ENCODE results near the gene GALNT17.

Gene GALNT17

GRCh38 chr7:71665716-71666115, 533.8 kb downstream of the GALNT17 start (continued):
- TF ChIP-seq, protein P1, sequence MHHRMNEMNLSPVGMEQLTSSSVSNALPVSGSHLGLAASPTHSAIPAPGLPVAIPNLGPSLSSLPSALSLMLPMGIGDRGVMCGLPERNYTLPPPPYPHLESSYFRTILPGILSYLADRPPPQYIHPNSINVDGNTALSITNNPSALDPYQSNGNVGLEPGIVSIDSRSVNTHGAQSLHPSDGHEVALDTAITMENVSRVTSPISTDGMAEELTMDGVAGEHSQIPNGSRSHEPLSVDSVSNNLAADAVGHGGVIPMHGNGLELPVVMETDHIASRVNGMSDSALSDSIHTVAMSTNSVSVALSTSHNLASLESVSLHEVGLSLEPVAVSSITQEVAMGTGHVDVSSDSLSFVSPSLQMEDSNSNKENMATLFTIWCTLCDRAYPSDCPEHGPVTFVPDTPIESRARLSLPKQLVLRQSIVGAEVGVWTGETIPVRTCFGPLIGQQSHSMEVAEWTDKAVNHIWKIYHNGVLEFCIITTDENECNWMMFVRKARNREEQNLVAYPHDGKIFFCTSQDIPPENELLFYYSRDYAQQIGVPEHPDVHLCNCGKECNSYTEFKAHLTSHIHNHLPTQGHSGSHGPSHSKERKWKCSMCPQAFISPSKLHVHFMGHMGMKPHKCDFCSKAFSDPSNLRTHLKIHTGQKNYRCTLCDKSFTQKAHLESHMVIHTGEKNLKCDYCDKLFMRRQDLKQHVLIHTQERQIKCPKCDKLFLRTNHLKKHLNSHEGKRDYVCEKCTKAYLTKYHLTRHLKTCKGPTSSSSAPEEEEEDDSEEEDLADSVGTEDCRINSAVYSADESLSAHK (tag by site-specific recombination; IDR thresholded peaks at IDR 0.05): no peak
- TF ChIP-seq SP7 (tag by site-specific recombination; IDR thresholded peaks at IDR 0.05): no peak
- no peak for TF ChIP-seq ZNF169 (tag by site-specific recombination; IDR thresholded peaks at IDR 0.05)
- TF ChIP-seq ZNF660 (tag by site-specific recombination; IDR thresholded peaks at IDR 0.05): no peak
- TF ChIP-seq GLI2 (tag by site-specific recombination; IDR thresholded peaks at IDR 0.05; ENCODE audit: borderline replicate concordance, low read depth): no peak
- TF ChIP-seq ZNF585B (tag by site-specific recombination; IDR thresholded peaks at IDR 0.05): no peak
- no peak for TF ChIP-seq ZNF391 (tag by site-specific recombination; IDR thresholded peaks at IDR 0.05; ENCODE audit: borderline replicate concordance, low read depth)

DNA sequence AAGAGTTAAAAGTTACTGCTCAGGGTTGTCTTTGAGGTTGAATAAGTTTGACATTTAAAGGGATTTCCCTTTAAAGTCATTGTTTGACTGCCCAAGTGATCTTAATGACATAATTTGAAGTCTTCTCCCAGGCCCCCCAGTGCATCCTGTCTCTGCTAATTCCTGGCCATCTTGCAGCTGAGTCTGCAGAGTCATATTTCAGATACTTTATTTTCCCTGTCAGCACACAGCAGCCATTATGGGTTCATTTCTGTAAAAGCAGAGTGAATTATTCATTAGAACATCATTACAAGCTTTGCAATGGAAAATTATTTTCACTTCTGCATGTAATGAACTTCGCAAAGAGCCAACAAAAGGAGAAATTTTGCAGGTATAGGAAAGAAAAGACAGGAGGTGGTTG, 536.6 kb downstream of the GALNT17 start:
- no peaks in the 10 kb centered on the region for H3K4me1 ChIP-seq (ENCODE audit: control insufficient read depth, insufficient read depth, low read length)
- H3K36me3 ChIP-seq (ENCODE audit: control insufficient read depth in 2 of 2, insufficient read depth in 1 of 2, low read length in 2 of 2): no peaks in the 10 kb centered on the region
- no peak overlapping the region for H3K4me3 ChIP-seq (ENCODE audit: low read depth, low read length)
- POLR2A ChIA-PET: no interaction called here
- TF ChIP-seq ZNF521 (tag by site-specific recombination; IDR thresholded peaks at IDR 0.05): no peak
- no peak for TF ChIP-seq ZNF114 (tag by site-specific recombination; IDR thresholded peaks at IDR 0.05)
- TF ChIP-seq SALL2 (tag by site-specific recombination; IDR thresholded peaks at IDR 0.05; ENCODE audit: borderline replicate concordance): no peak
- TF ChIP-seq ZNF366 (tag by site-specific recombination; conservative IDR thresholded peaks at IDR 0.05): no peak
- TF ChIP-seq BCL11B (tag by site-specific recombination; IDR thresholded peaks at IDR 0.05; ENCODE audit: low read depth): no peak
- TF ChIP-seq KLF8 (tag by site-specific recombination; IDR thresholded peaks at IDR 0.05): no peak
- TF ChIP-seq, protein P1 (tag by site-specific recombination; IDR thresholded peaks at IDR 0.05): no peak
- no peak for TF ChIP-seq ZNF311 (tag by site-specific recombination; IDR thresholded peaks at IDR 0.05; ENCODE audit: borderline replicate concordance)
- TF ChIP-seq MZF1 (tag by site-specific recombination; IDR thresholded peaks at IDR 0.05; ENCODE audit: borderline replicate concordance): no peak
- no peak for TF ChIP-seq KLF10 (tag by site-specific recombination; IDR thresholded peaks at IDR 0.05)
- TF ChIP-seq ZNF112 (tag by site-specific recombination; IDR thresholded peaks at IDR 0.05): no peak
- TF ChIP-seq ZBTB21 (tag by site-specific recombination; IDR thresholded peaks at IDR 0.05): no peak
- TF ChIP-seq ZNF37A (tag by site-specific recombination; IDR thresholded peaks at IDR 0.05): no peak
- no peak for TF ChIP-seq ZNF626 (tag by site-specific recombination; IDR thresholded peaks at IDR 0.05)
- TF ChIP-seq, protein P2, sequence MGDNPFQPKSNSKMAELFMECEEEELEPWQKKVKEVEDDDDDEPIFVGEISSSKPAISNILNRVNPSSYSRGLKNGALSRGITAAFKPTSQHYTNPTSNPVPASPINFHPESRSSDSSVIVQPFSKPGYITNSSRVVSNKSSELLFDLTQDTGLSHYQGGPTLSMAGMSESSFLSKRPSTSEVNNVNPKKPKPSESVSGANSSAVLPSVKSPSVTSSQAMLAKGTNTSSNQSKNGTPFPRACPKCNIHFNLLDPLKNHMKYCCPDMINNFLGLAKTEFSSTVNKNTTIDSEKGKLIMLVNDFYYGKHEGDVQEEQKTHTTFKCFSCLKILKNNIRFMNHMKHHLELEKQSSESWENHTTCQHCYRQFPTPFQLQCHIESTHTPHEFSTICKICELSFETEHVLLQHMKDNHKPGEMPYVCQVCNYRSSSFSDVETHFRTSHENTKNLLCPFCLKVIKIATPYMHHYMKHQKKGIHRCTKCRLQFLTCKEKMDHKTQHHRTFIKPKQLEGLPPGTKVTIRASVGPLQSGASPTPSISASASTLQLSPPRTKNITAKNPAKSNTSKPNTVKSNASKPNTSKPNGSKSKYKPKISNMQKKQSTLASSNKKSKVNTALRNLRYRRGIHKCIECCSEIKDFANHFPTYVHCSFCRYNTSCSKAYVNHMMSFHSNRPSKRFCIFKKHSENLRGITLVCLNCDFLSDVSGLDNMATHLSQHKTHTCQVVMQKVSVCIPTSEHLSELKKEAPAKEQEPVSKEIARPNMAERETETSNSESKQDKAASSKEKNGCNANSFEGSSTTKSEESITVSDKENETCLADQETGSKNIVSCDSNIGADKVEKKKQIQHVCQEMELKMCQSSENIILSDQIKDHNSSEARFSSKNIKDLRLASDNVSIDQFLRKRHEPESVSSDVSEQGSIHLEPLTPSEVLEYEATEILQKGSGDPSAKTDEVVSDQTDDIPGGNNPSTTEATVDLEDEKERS (tag by site-specific recombination; IDR thresholded peaks at IDR 0.05): no peak
- no peak for TF ChIP-seq ZNF2 (tag by site-specific recombination; IDR thresholded peaks at IDR 0.05)
- TF ChIP-seq ZNF23 (tag by site-specific recombination; IDR thresholded peaks at IDR 0.05; ENCODE audit: borderline replicate concordance): no peak
- no peak for TF ChIP-seq ZNF664 (tag by site-specific recombination; IDR thresholded peaks at IDR 0.05)
- no peak overlapping the region for H3K27ac ChIP-seq (ENCODE audit: extremely low read depth, low read depth, low read length)
- H3K9me3 ChIP-seq (ENCODE audit: control insufficient read depth, insufficient read depth, low read depth, low read length): no peaks in the 10 kb centered on the region
- CTCF ChIA-PET: no interaction called here

Measured in HEK293 (cell line).